KG1 (cell line): Measurements from ENCODE around the gene RGS8.

ENCODE experiments used
- DNase-seq: peaks from one replicate; lab custom pipeline; 2025; lab: John Stamatoyannopoulos, UW

The RGS8 gene

GRCh38 chr1:182684116-182684828 lies at the start of gene RGS8:
RGS8 (minus strand) TSS chr1:182684587; CDS start chr1:182669649, 14,938 bp downstream.
- DNase-seq, result no peak

- no peak for DNase-seq
Measured at GRCh38 chr1:182731852-182732575, 47.6 kb upstream of the RGS8 start.

GRCh38 chr1:182726912-182727311 lies 42.5 kb upstream of the RGS8 start:
- no peak for DNase-seq

GRCh38 chr1:182725259-182726255 lies 41.2 kb upstream of the RGS8 start:
- no peak for DNase-seq

- DNase-seq, result no peak
Measured at GRCh38 chr1:182724215-182724614, 39.8 kb upstream of the RGS8 start.

- DNase-seq, result no peak
Measured at GRCh38 chr1:182723200-182723599, 38.8 kb upstream of the RGS8 start.

GRCh38 chr1:182721525-182721924 lies 37.1 kb upstream of the RGS8 start:
- DNase-seq, result no peak

GRCh38 chr1:182720463-182720862 lies 36.1 kb upstream of the RGS8 start:
- DNase-seq, result no peak

- DNase-seq, result no peak
Measured at GRCh38 chr1:182719553-182719952, 35.2 kb upstream of the RGS8 start.

GRCh38 chr1:182718311-182718710 lies 33.9 kb upstream of the RGS8 start:
- no peak for DNase-seq

GRCh38 chr1:182716740-182717720 lies 32.6 kb upstream of the RGS8 start:
- DNase-seq, result no peak

GRCh38 chr1:182715531-182715930 lies 31.1 kb upstream of the RGS8 start:
- no peak for DNase-seq

GRCh38 chr1:182714546-182714945 lies 30.2 kb upstream of the RGS8 start:
- DNase-seq, result no peak

- no peak for DNase-seq
Measured at GRCh38 chr1:182713939-182714338, 29.6 kb upstream of the RGS8 start.

GRCh38 chr1:182713492-182713891 lies 29.1 kb upstream of the RGS8 start:
- DNase-seq, result no peak

GRCh38 chr1:182709855-182710254 lies 25.5 kb upstream of the RGS8 start:
- no peak for DNase-seq

GRCh38 chr1:182709225-182709764 lies 24.9 kb upstream of the RGS8 start:
- DNase-seq, result no peak

GRCh38 chr1:182707122-182707521 lies 22.7 kb upstream of the RGS8 start:
- DNase-seq, result no peak

GRCh38 chr1:182704677-182705076 lies 20.3 kb upstream of the RGS8 start:
- DNase-seq, result no peak

- DNase-seq, result no peak
Measured at GRCh38 chr1:182703539-182703938, 19.2 kb upstream of the RGS8 start.
